A549 (cell line): ENCODE results near the gene DLGAP1.

ENCODE experiments used
- HDAC2 ChIP-seq: fragments of 200-600 bp; sonication (generic); IDR thresholded peaks from 2 replicates; pipeline ENCODE4 v1.6.1; 2016
- HOXB5 ChIP-seq: fragments of 250-450 bp; sonication (Bioruptor Pico); IDR thresholded peaks from 2 replicates; pipeline ENCODE4 v1.5.0; 2020; ENCODE audit warnings: mild to moderate bottlenecking, moderate library complexity
- KDM5A ChIP-seq: fragments of 200-600 bp; sonication (generic); IDR thresholded peaks from 2 replicates; pipeline ENCODE4 v1.6.1; 2016; ENCODE audit warnings: antibody characterized with exemption, mild to moderate bottlenecking
- POLR2A ChIP-seq: IDR thresholded peaks from 2 replicates; pipeline ENCODE4 v1.6.1; 2012; ENCODE audit warnings: mild to moderate bottlenecking, low read length
- RFX5 ChIP-seq: fragments of 450-650 bp; IDR thresholded peaks from 2 replicates; pipeline ENCODE4 v1.7.1; 2014; ENCODE audit warnings: antibody characterized with exemption, mild to moderate bottlenecking, moderate library complexity
- TF ChIP-seq, protein P1 (sequence below): fragments of >200 bp; sonication (Bioruptor Twin); formaldehyde crosslinking; IDR thresholded peaks from 3 replicates; pipeline ENCODE4 v1.5.1; 2016
- TF ChIP-seq, protein P2 (sequence below): fragments of 150-350 bp; IDR thresholded peaks from 2 replicates; pipeline ENCODE4 v1.6.1; 2014; ENCODE audit warnings: low read depth, mild to moderate bottlenecking, low read length
- TF ChIP-seq, protein P3 (sequence below): IDR thresholded peaks from 2 replicates; pipeline ENCODE4 v1.6.1; 2012
- TF ChIP-seq, protein P4 (sequence below): fragments of 250-450 bp; sonication (Bioruptor Pico); IDR thresholded peaks from 2 replicates; pipeline ENCODE4 v1.5.0; 2021; ENCODE audit warnings: mild to moderate bottlenecking, moderate library complexity, borderline replicate concordance

DNA sequence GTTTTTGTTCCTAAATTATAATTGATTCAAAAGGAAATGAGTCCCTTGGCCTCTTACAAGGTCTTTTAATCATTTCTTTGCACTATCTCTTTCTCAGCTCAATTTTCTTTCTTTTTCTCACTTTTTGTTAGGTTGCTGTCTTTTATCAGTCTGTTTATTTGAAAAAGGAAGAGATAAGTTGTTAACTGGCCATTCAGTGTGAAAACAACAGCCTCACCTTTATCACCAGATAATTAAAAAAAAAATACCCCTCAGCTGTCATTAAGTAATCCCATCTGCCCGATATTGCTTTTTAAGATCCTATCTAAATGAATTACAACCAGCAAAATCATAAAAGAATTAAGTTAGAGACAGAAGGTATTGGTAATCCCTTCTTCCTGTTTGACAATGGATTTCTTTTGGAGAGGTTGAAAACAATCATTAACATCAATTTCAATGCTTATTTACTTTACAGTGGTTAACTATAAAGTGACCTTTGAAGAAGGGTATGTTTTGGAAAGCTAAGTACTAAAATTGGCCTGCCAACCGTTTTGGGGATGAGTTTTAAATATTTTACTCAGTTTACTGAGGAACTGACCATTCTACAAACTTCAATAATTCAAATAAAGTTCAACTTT lies 900.2 kb downstream of the DLGAP1 start:
- TF ChIP-seq POLR2A (no peak), RFX5 (no peak), HOXB5 (CRISPR knock-in tag) (no peak), KDM5A (no peak), HDAC2 (no peak)
- TF ChIP-seq, protein P1, sequence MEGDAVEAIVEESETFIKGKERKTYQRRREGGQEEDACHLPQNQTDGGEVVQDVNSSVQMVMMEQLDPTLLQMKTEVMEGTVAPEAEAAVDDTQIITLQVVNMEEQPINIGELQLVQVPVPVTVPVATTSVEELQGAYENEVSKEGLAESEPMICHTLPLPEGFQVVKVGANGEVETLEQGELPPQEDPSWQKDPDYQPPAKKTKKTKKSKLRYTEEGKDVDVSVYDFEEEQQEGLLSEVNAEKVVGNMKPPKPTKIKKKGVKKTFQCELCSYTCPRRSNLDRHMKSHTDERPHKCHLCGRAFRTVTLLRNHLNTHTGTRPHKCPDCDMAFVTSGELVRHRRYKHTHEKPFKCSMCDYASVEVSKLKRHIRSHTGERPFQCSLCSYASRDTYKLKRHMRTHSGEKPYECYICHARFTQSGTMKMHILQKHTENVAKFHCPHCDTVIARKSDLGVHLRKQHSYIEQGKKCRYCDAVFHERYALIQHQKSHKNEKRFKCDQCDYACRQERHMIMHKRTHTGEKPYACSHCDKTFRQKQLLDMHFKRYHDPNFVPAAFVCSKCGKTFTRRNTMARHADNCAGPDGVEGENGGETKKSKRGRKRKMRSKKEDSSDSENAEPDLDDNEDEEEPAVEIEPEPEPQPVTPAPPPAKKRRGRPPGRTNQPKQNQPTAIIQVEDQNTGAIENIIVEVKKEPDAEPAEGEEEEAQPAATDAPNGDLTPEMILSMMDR = no peak
- TF ChIP-seq, protein P2, sequence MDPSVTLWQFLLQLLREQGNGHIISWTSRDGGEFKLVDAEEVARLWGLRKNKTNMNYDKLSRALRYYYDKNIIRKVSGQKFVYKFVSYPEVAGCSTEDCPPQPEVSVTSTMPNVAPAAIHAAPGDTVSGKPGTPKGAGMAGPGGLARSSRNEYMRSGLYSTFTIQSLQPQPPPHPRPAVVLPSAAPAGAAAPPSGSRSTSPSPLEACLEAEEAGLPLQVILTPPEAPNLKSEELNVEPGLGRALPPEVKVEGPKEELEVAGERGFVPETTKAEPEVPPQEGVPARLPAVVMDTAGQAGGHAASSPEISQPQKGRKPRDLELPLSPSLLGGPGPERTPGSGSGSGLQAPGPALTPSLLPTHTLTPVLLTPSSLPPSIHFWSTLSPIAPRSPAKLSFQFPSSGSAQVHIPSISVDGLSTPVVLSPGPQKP = no peak
- TF ChIP-seq, protein P3, sequence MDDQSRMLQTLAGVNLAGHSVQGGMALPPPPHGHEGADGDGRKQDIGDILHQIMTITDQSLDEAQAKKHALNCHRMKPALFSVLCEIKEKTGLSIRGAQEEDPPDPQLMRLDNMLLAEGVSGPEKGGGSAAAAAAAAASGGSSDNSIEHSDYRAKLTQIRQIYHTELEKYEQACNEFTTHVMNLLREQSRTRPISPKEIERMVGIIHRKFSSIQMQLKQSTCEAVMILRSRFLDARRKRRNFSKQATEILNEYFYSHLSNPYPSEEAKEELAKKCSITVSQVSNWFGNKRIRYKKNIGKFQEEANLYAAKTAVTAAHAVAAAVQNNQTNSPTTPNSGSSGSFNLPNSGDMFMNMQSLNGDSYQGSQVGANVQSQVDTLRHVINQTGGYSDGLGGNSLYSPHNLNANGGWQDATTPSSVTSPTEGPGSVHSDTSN = no peak
- TF ChIP-seq, protein P4, sequence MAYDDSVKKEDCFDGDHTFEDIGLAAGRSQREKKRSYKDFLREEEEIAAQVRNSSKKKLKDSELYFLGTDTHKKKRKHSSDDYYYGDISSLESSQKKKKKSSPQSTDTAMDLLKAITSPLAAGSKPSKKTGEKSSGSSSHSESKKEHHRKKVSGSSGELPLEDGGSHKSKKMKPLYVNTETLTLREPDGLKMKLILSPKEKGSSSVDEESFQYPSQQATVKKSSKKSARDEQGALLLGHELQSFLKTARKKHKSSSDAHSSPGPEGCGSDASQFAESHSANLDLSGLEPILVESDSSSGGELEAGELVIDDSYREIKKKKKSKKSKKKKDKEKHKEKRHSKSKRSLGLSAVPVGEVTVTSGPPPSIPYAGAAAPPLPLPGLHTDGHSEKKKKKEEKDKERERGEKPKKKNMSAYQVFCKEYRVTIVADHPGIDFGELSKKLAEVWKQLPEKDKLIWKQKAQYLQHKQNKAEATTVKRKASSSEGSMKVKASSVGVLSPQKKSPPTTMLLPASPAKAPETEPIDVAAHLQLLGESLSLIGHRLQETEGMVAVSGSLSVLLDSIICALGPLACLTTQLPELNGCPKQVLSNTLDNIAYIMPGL (CRISPR knock-in tag) = no peak
